H1 (cell line): ENCODE data around the gene SSNA1. TPM values are rescaled to one million over a fixed set of nuclear protein-coding genes. Genes with fewer than 3 reads are reported as not detected.

ENCODE experiments used
- CTCF ChIA-PET: fragments of 300-600 bp; sonication (Branson Sonifier 250); formaldehyde crosslinking; loops from one replicate; lab custom pipeline; 2021; ENCODE audit not compliant: partially characterized antibody; lab: Charles Lee
- POLR2A ChIA-PET: fragments of 300-600 bp; sonication (Branson Sonifier 250); formaldehyde crosslinking; loops from one replicate; lab custom pipeline; 2021; ENCODE audit warnings: inconsistent platforms; ENCODE audit not compliant: partially characterized antibody; lab: Charles Lee
- DNase-seq, 2 experiments: peaks; one replicate each; pipeline versions ENCODE4 v3.0.0 to v3.0.0-alpha.2; 2010 to 2022; ENCODE audit warnings: low spot score in 2 of 2, low read depth in 1 of 2, mixed read lengths in 1 of 2
- FAIRE-seq: peaks from 2 replicates; lab custom pipeline; 2011; peaks lifted over from hg19 to GRCh38; lab: Jason Lieb, UNC
- H2AFZ ChIP-seq: 2 replicates; pipeline ENCODE4 v1.8.1; 2012; ENCODE audit warnings: low read length, inconsistent platforms
- H2AK5ac ChIP-seq: 2 replicates; pipeline ENCODE4 v1.6.1; 2013; ENCODE audit warnings: low read depth, low read length
- H2BK120ac ChIP-seq: replicated peaks from 2 replicates; pipeline ENCODE3; 2013; ENCODE audit warnings: low read depth, low read length, inconsistent platforms
- H2BK12ac ChIP-seq: 2 replicates; pipeline ENCODE4 v1.6.1; 2013; ENCODE audit warnings: low read depth, low read length
- H2BK15ac ChIP-seq: 2 replicates; pipeline ENCODE4 v1.6.1; 2013; ENCODE audit warnings: low read length
- H2BK20ac ChIP-seq: 2 replicates; pipeline ENCODE4 v1.6.1; 2013; ENCODE audit warnings: low read length
- H2BK5ac ChIP-seq: 2 replicates; pipeline ENCODE4 v1.6.1; 2013; ENCODE audit warnings: low read depth, low read length
- H3K14ac ChIP-seq: 2 replicates; pipeline ENCODE4 v1.6.1; 2013; ENCODE audit warnings: inconsistent platforms; ENCODE audit not compliant: insufficient read length
- H3K18ac ChIP-seq: 2 replicates; pipeline ENCODE4 v1.6.1; 2013; ENCODE audit warnings: low read length; ENCODE audit errors: extremely low read depth
- H3K23ac ChIP-seq: 2 replicates; pipeline ENCODE4 v1.6.1; 2013; ENCODE audit warnings: inconsistent platforms; ENCODE audit not compliant: insufficient read length
- H3K23me2 ChIP-seq: 2 replicates; pipeline ENCODE4 v1.6.1; 2013; ENCODE audit warnings: low read depth, low read length
- H3K27ac ChIP-seq: 2 replicates; pipeline ENCODE4 v1.6.1; 2011; ENCODE audit warnings: low read depth, low read length, inconsistent platforms
- H3K27me3 ChIP-seq, 4 experiments: replicated peaks in 1 of 4; 1 replicate in 1 of 4; 2 replicates in 3 of 4; pipeline versions ENCODE4 v1.6.1 to v1.8.1; 2011 to 2013; ENCODE audit warnings: low read length in 3 of 4, mild to moderate bottlenecking in 3 of 4, inconsistent platforms in 2 of 4, mixed read lengths in 2 of 4, moderate library complexity in 1 of 4; ENCODE audit not compliant: control insufficient read depth in 3 of 4, insufficient read depth in 3 of 4; ENCODE audit errors: extremely low read depth in 1 of 4
- H3K36me3 ChIP-seq, 4 experiments: 2 replicates each; pipeline versions ENCODE4 v1.6.1 to v1.8.1; 2011 to 2013; ENCODE audit warnings: mild to moderate bottlenecking in 4 of 4, low read length in 3 of 4, moderate library complexity in 2 of 4, control low read depth in 1 of 4, inconsistent platforms in 1 of 4; ENCODE audit not compliant: insufficient read depth in 4 of 4, control insufficient read depth in 2 of 4
- H3K4ac ChIP-seq: replicated peaks from 2 replicates; pipeline ENCODE3; 2013; ENCODE audit warnings: low read length, low read depth, mixed read lengths, inconsistent platforms; ENCODE audit not compliant: insufficient read length
- H3K4me1 ChIP-seq, 4 experiments: replicated peaks in 1 of 4; 1 replicate in 1 of 4; 2 replicates in 3 of 4; pipeline versions ENCODE4 v1.6.1 to v1.8.1; 2011 to 2013; ENCODE audit warnings: low read length in 3 of 4, inconsistent platforms in 2 of 4, mixed read lengths in 1 of 4; ENCODE audit not compliant: insufficient read depth in 4 of 4, control insufficient read depth in 3 of 4
- H3K4me2 ChIP-seq, 2 experiments: 2 replicates each; pipeline versions ENCODE4 v1.6.1 to v1.8.1; 2011 to 2013; ENCODE audit warnings: low read depth in 2 of 2, low read length in 2 of 2, control low read depth in 1 of 2, inconsistent platforms in 1 of 2, mild to moderate bottlenecking in 1 of 2; ENCODE audit not compliant: insufficient read depth in 1 of 2
- H3K4me3 ChIP-seq, 4 experiments: fragments of 200-600, 300-600 bp in 1 of 4; sonication (generic), shearing (Covaris generic), sonication (Bioruptor Twin) in 1 of 4; 2 replicates each; pipeline versions ENCODE4 v1.5.1 to v1.8.1; 2011 to 2016; ENCODE audit warnings: low read length in 4 of 4, low read depth in 3 of 4, control low read depth in 2 of 4, inconsistent platforms in 2 of 4, mild to moderate bottlenecking in 2 of 4, mixed read lengths in 1 of 4, moderate library complexity in 1 of 4; ENCODE audit not compliant: insufficient read depth in 2 of 4; ENCODE audit errors: extremely low read depth in 1 of 4
- H3K56ac ChIP-seq: replicated peaks from 2 replicates; pipeline ENCODE3; 2013; ENCODE audit warnings: low read depth, mild to moderate bottlenecking, mixed read lengths, low read length, inconsistent platforms; ENCODE audit not compliant: insufficient read length
- H3K79me1 ChIP-seq: 2 replicates; pipeline ENCODE4 v1.6.1; 2013; ENCODE audit warnings: low read depth, low read length, control low read depth
- H3K79me2 ChIP-seq, 2 experiments: 2 replicates each; pipeline versions ENCODE4 v1.6.1 to v1.8.1; 2012 to 2013; ENCODE audit warnings: low read length in 2 of 2, mild to moderate bottlenecking in 2 of 2, inconsistent platforms in 1 of 2; ENCODE audit not compliant: insufficient read depth in 2 of 2, control insufficient read depth in 1 of 2
- H3K9ac ChIP-seq, 4 experiments: replicated peaks in 1 of 4; 1 replicate in 1 of 4; 2 replicates in 3 of 4; pipeline versions ENCODE4 v1.6.1 to v1.8.1; 2011 to 2013; ENCODE audit warnings: low read depth in 3 of 4, low read length in 3 of 4, control low read depth in 2 of 4, mild to moderate bottlenecking in 2 of 4, moderate library complexity in 2 of 4, inconsistent platforms in 1 of 4; ENCODE audit errors: extremely low read depth in 1 of 4
- H3K9me3 ChIP-seq, 2 experiments: 2 replicates each; pipeline versions ENCODE4 v1.6.1 to v1.8.1; 2012 to 2013; ENCODE audit warnings: mild to moderate bottlenecking in 2 of 2, moderate library complexity in 2 of 2, control low read depth in 1 of 2, inconsistent platforms in 1 of 2, low read depth in 1 of 2, low read length in 1 of 2, mixed read lengths in 1 of 2; ENCODE audit not compliant: insufficient read depth in 2 of 2
- H4K20me1 ChIP-seq, 2 experiments: replicated peaks in 1 of 2; 2 replicates each; pipeline versions ENCODE3 to v1.8.1; 2011 to 2013; ENCODE audit warnings: inconsistent platforms in 2 of 2, low read length in 2 of 2, mild to moderate bottlenecking in 1 of 2; ENCODE audit not compliant: insufficient read depth in 2 of 2, control insufficient read depth in 1 of 2
- H4K5ac ChIP-seq: 2 replicates; pipeline ENCODE4 v1.6.1; 2013; ENCODE audit warnings: low read length, low read depth, mixed read lengths, inconsistent platforms; ENCODE audit not compliant: insufficient read length
- H4K8ac ChIP-seq: 2 replicates; pipeline ENCODE4 v1.8.0; 2013; ENCODE audit warnings: mild to moderate bottlenecking, moderate library complexity, low read length, inconsistent platforms; ENCODE audit not compliant: insufficient read depth; ENCODE audit errors: extremely low read depth
- H4K91ac ChIP-seq: replicated peaks from 2 replicates; pipeline ENCODE3; 2013; ENCODE audit warnings: low read length, mixed read lengths, inconsistent platforms; ENCODE audit not compliant: insufficient read length
- BCL11A ChIP-seq, 2 experiments: IDR thresholded peaks; one replicate each; pipeline ENCODE4 v1.6.1; 2011; ENCODE audit warnings: low read depth in 2 of 2, low read length in 2 of 2, mild to moderate bottlenecking in 2 of 2
- CTBP2 ChIP-seq: IDR thresholded peaks from 2 replicates; pipeline ENCODE4 v1.7.0; 2011; ENCODE audit warnings: borderline replicate concordance, mild to moderate bottlenecking, moderate library complexity, mixed read lengths, low read length; ENCODE audit not compliant: insufficient read depth, insufficient read length
- EGR1 ChIP-seq: IDR thresholded peaks from 2 replicates; pipeline ENCODE4 v1.6.1; 2011; ENCODE audit warnings: low read depth, low read length, borderline replicate concordance
- POU5F1 ChIP-seq: IDR thresholded peaks from 2 replicates; pipeline ENCODE4 v1.6.1; 2011; ENCODE audit warnings: low read depth, mild to moderate bottlenecking, low read length, moderate library complexity
- RNF2 ChIP-seq: fragments of 200-900, 300-1000 bp; sonication (generic); IDR thresholded peaks from 2 replicates; pipeline ENCODE4 v1.7.1; 2016; ENCODE audit warnings: borderline replicate concordance, low read depth, mild to moderate bottlenecking, antibody characterized with exemption, low read length; ENCODE audit not compliant: poor library complexity, severe bottlenecking; ENCODE audit errors: missing control alignments
- SRF ChIP-seq: IDR thresholded peaks from 2 replicates; pipeline ENCODE4 v1.6.1; 2011; ENCODE audit warnings: mild to moderate bottlenecking, low read depth, low read length, moderate library complexity
- ZNF274 ChIP-seq: IDR thresholded peaks from 2 replicates; pipeline ENCODE4 v1.7.0; 2012; ENCODE audit warnings: low read length, borderline replicate concordance; ENCODE audit errors: extremely low read depth
- WGBS, 2 experiments: shearing (Covaris generic) in 1 of 2; methylation state at CpG; one replicate each; pipeline versions ENCODE4 v1.1.6 to v1.1.7; 2013 to 2015; ENCODE audit warnings: low lambda C conversion rate in 2 of 2, mixed read lengths in 2 of 2, inconsistent platforms in 1 of 2, low coverage in 1 of 2, missing lambda C conversion rate in 1 of 2; ENCODE audit not compliant: insufficient replicate concordance in 2 of 2, insufficient coverage in 1 of 2, insufficient read length in 1 of 2; ENCODE audit errors: extremely low coverage in 1 of 2, missing lambda C conversion rate in 1 of 2; 5-methylcytosine and 5-hydroxymethylcytosine counted together
- polyA plus RNA-seq, 7 experiments: library from polyadenylated mRNA; depleted of rRNA in 3 of 7; stranded (reverse) in 5 of 7; unstranded in 2 of 7; fragments of >200 nt in 5 of 7; fragments of 200-250 nt in 2 of 7; gene quantifications; 1 replicate in 5 of 7; 2 replicates in 1 of 7; 4 replicates in 1 of 7; pipeline versions ENCODE4 v1.2.1 to v1.2.3, GENCODE V29; 2011 to 2013; ENCODE audit warnings: missing spikeins in 2 of 7, mixed read lengths in 2 of 7
- total RNA-seq: library from RNA; stranded (reverse); fragmentation: NEBNext Ultra II Directional; extraction: Animal tissue kit (Norgen Biotek cat#: 25700); gene quantifications from 2 replicates; pipeline ENCODE4 v1.2.1, GENCODE V29; 2021

SSNA1 gene
- total and polyA plus RNA-seq, 2 of the 8 experiments (the other 6 are each of a cell fraction or from before 2014, with no cell fraction given) = 87.3 to 157 TPM

- no peak for TF ChIP-seq SRF
- no peak for TF ChIP-seq ZNF274
- TF ChIP-seq POU5F1 = no peak
- no peak for TF ChIP-seq RNF2
- no peak for TF ChIP-seq CTBP2
- TF ChIP-seq EGR1 = no peak
- TF ChIP-seq BCL11A (IDR thresholded peaks at IDR 0.05; ENCODE audit: low read depth in 2 of 2, low read length in 2 of 2) = no peak
- TF ChIP-seq, all 59 proteins: peak for 0
- no peaks in the 10 kb centered on the region; a peak in 1 of 8 replicates for H3K36me3 ChIP-seq
- no peak overlapping the region for H3K4ac ChIP-seq
- H3K56ac ChIP-seq = no peak overlapping the region
- H3K27ac ChIP-seq = no peak overlapping the region
- no peak overlapping the region; the same call in 1 of the 2 replicates for H2AFZ ChIP-seq
- ChIA-PET POLR2A (interaction anchor here (0.9 to 2.9 kb wide), 7 partner anchors 11 to 78 kb away, joined by 3 to 15 read pairs (median 7); partner anchors contain the start of genes NDOR1, SSNA1, TMEM203 and TUBB4B), CTCF (interaction anchor here (0.7 to 4.0 kb wide), 13 partner anchors 11 to 391 kb away, joined by 3 to 16 read pairs (median 4); partner anchors contain the start of gene CYSRT1)
- H3K14ac ChIP-seq = no peak overlapping the region
- H4K5ac ChIP-seq = no peak overlapping the region
- no peak for DNase-seq
- H3K27me3 ChIP-seq = peaks cover 59 to 98% (median 90%) of the 10 kb centered on the region in 4 experiments
- no peak overlapping the region for H4K8ac ChIP-seq
- H3K4me1 ChIP-seq = peaks cover 0 to 14% (median 6%) of the 10 kb centered on the region in 4 experiments; a peak in 6 of 7 replicates
- H2AK5ac ChIP-seq = no peak overlapping the region
- peaks cover 8% of the 10 kb centered on the region; the same call in 1 of the 2 replicates for H3K23me2 ChIP-seq
- H4K20me1 ChIP-seq = peaks cover 0 to 13% of the 10 kb centered on the region in 2 experiments
- H3K23ac ChIP-seq = no peak overlapping the region
- 0 out of 2 replicates have a peak overlapping the region, but pooled peaks have one; percentile 29 for H2BK15ac ChIP-seq
- no peaks in the 10 kb centered on the region for H3K9me3 ChIP-seq
- no peak for FAIRE-seq
- no peak overlapping the region for H2BK12ac ChIP-seq
- H3K4me2 ChIP-seq = peak overlapping the region; percentile 84 to 90
- no peak overlapping the region; the same call in 1 of the 2 replicates for H2BK5ac ChIP-seq
- H3K79me2 ChIP-seq = no peaks in the 10 kb centered on the region
- H2BK120ac ChIP-seq = no peak overlapping the region
- 54% methylated on average over 14 of the region's 26 CpGs; no CpG with 5 or more reads in 1 of the 2 experiments for WGBS, 2 experiments
- H3K9ac ChIP-seq = no peak overlapping the region
- H4K91ac ChIP-seq = no peak overlapping the region
- H2BK20ac ChIP-seq = no peak overlapping the region
- H3K18ac ChIP-seq = no peak overlapping the region
- peak overlapping the region; percentile 25 to 61 (median 32); a peak in 7 of 8 replicates for H3K4me3 ChIP-seq
- no peaks in the 10 kb centered on the region; the same call in 1 of the 2 replicates for H3K79me1 ChIP-seq
Measured at GRCh38 chr9:137163365-137163715, 25.1 kb upstream of the SSNA1 start.
